HepG2 (cell line): ENCODE results near the gene CALCB. TPM values are rescaled to one million over a fixed set of nuclear protein-coding genes. Genes with fewer than 3 reads are reported as not detected.

Experiments
- ATAC-seq: fragments of 200-7000 bp; cut with Tn5 transposase; 3 replicates; pipeline ENCODE4 v1.9.1; 2020; ENCODE audit warnings: mild to moderate bottlenecking, moderate library complexity
- BruUV-seq: library from RNA; stranded (reverse); fragments of 400-500 nt; replicated peaks from 2 replicates; lab custom pipeline; 2021; lab: Mats Ljungman, UMichigan
- CTCF ChIA-PET: fragments of 300-600 bp; formaldehyde crosslinking; extraction: SDS; loops from one replicate; lab custom pipeline; 2021; ENCODE audit warnings: low total read pairs, inconsistent platforms, low intra/inter-chr PET ratio; lab: Yijun Ruan, JAX
- POLR2A ChIA-PET: fragments of 350-600 bp; sonication (Branson Sonifier 250); formaldehyde crosslinking; loops from one replicate; lab custom pipeline; 2020; ENCODE audit warnings: antibody characterized with exemption, inconsistent platforms; lab: Yijun Ruan, JAX
- DNase-seq: peaks from one replicate; pipeline ENCODE4 v3.0.0-alpha.2; 2015; ENCODE audit warnings: low spot score
- FAIRE-seq: peaks from 3 replicates; lab custom pipeline; 2011; peaks lifted over from hg19 to GRCh38; lab: Jason Lieb, UNC
- H2AFZ ChIP-seq: one replicate; pipeline ENCODE4 v1.6.1; 2011; ENCODE audit warnings: low read length, inconsistent platforms
- H3K27ac ChIP-seq: fragments of 300-600 bp; 3 replicates; pipeline ENCODE4 v1.8.0; 2011; ENCODE audit warnings: mixed run types, mild to moderate bottlenecking, mixed read lengths, low read length, inconsistent platforms; ENCODE audit not compliant: insufficient read depth; ENCODE audit errors: extremely low read length
- H3K27me3 ChIP-seq, 2 experiments: fragments of 200-600 bp in 1 of 2; 2 replicates in 1 of 2; 3 replicates in 1 of 2; pipeline versions ENCODE4 v1.6.0 to v1.8.0; 2011; ENCODE audit warnings: low read length in 2 of 2, mild to moderate bottlenecking in 2 of 2, moderate library complexity in 2 of 2, inconsistent platforms in 1 of 2; ENCODE audit not compliant: insufficient read depth in 2 of 2, control insufficient read depth in 1 of 2
- H3K36me3 ChIP-seq, 2 experiments: fragments of 200-600 bp in 1 of 2; replicated peaks in 1 of 2; 2 replicates in 1 of 2; 3 replicates in 1 of 2; pipeline versions ENCODE4 v1.5.1 to v1.8.0; 2011; ENCODE audit warnings: low read length in 2 of 2, inconsistent platforms in 1 of 2; ENCODE audit not compliant: insufficient read depth in 2 of 2, control insufficient read depth in 1 of 2
- H3K4me1 ChIP-seq: 2 replicates; pipeline ENCODE4 v1.5.1; 2012; ENCODE audit warnings: low read length, inconsistent platforms; ENCODE audit not compliant: insufficient read depth
- H3K4me2 ChIP-seq: 2 replicates; pipeline ENCODE4 v1.6.0; 2011; ENCODE audit warnings: low read depth, low read length, inconsistent platforms
- H3K4me3 ChIP-seq, 3 experiments: fragments of 200-600 bp in 1 of 3; sonication (generic), shearing (Covaris generic) in 1 of 3; replicated peaks in 1 of 3; 2 replicates each; pipeline ENCODE4 v1.5.1; 2011 to 2016; ENCODE audit warnings: low read length in 3 of 3, inconsistent platforms in 2 of 3, low read depth in 2 of 3, mild to moderate bottlenecking in 2 of 3, control low read depth in 1 of 3, mixed read lengths in 1 of 3; ENCODE audit not compliant: insufficient read depth in 1 of 3
- H3K79me2 ChIP-seq: one replicate; pipeline ENCODE4 v1.6.1; 2011; ENCODE audit warnings: low read length, inconsistent platforms; ENCODE audit not compliant: insufficient read depth
- H3K9ac ChIP-seq: 2 replicates; pipeline ENCODE4 v1.6.0; 2011; ENCODE audit warnings: mild to moderate bottlenecking, low read depth, low read length, inconsistent platforms; ENCODE audit not compliant: insufficient read depth
- H3K9me3 ChIP-seq: 2 replicates; pipeline ENCODE4 v1.5.1; 2012; ENCODE audit warnings: mild to moderate bottlenecking, low read length
- H4K20me1 ChIP-seq: 2 replicates; pipeline ENCODE4 v1.6.0; 2011; ENCODE audit warnings: inconsistent platforms, mild to moderate bottlenecking, low read length, moderate library complexity; ENCODE audit not compliant: insufficient read depth
- ARNTL ChIP-seq: sonication (generic); formaldehyde crosslinking; IDR thresholded peaks from 2 replicates; pipeline ENCODE4 v1.4.0; 2020; ENCODE audit warnings: mild to moderate bottlenecking, missing genetic modification reagents
- CREBL2 ChIP-seq: sonication (generic); formaldehyde crosslinking; IDR thresholded peaks from 2 replicates; pipeline ENCODE4 v1.8.1; 2023; ENCODE audit warnings: missing genetic modification reagents, mild to moderate bottlenecking, borderline replicate concordance
- FOXC1 ChIP-seq: sonication (generic); formaldehyde crosslinking; IDR thresholded peaks from 2 replicates; pipeline ENCODE4 v1.8.0; 2022; ENCODE audit warnings: mild to moderate bottlenecking, missing genetic modification reagents, borderline replicate concordance
- HNRNPUL1 ChIP-seq: fragments of 200-400 bp; formaldehyde crosslinking; IDR thresholded peaks from 2 replicates; pipeline ENCODE4 v1.6.1; 2017; ENCODE audit warnings: low read depth, mild to moderate bottlenecking, low read length, moderate library complexity
- IRF9 ChIP-seq: sonication (generic); formaldehyde crosslinking; IDR thresholded peaks from 2 replicates; pipeline ENCODE4 v1.8.0; 2022; ENCODE audit warnings: missing genetic modification reagents, mild to moderate bottlenecking, borderline replicate concordance
- TCF7 ChIP-seq: sonication (generic); IDR thresholded peaks from 2 replicates; pipeline ENCODE4 v1.6.1; 2016; ENCODE audit warnings: antibody characterized with exemption, low read depth
- YY1 ChIP-seq: IDR thresholded peaks from 2 replicates; pipeline ENCODE4 v1.6.1; 2011; ENCODE audit warnings: low read length, low read depth, moderate library complexity, mild to moderate bottlenecking; ENCODE audit not compliant: insufficient read depth, insufficient replicate concordance
- ZBTB25 ChIP-seq: IDR thresholded peaks from 2 replicates; pipeline ENCODE4 v1.6.1; 2018; ENCODE audit warnings: missing genetic modification reagents
- ZBTB46 ChIP-seq: sonication (generic); formaldehyde crosslinking; IDR thresholded peaks from 2 replicates; pipeline ENCODE4 v1.4.0; 2020; ENCODE audit warnings: mild to moderate bottlenecking, missing genetic modification reagents, borderline replicate concordance
- ZMYM2 ChIP-seq: sonication (generic); formaldehyde crosslinking; IDR thresholded peaks from 2 replicates; pipeline ENCODE4 v1.8.0; 2022; ENCODE audit warnings: mild to moderate bottlenecking, missing genetic modification reagents
- ZNF501 ChIP-seq: sonication (generic); formaldehyde crosslinking; IDR thresholded peaks from 2 replicates; pipeline ENCODE4 v1.5.1; 2020; ENCODE audit warnings: mild to moderate bottlenecking, moderate library complexity, missing genetic modification reagents
- ZNF552 ChIP-seq: sonication (generic); formaldehyde crosslinking; IDR thresholded peaks from 2 replicates; pipeline ENCODE4 v1.9.0; 2022; ENCODE audit warnings: missing genetic modification reagents, mild to moderate bottlenecking, borderline replicate concordance
- ZNF781 ChIP-seq: sonication (generic); formaldehyde crosslinking; IDR thresholded peaks from 2 replicates; pipeline ENCODE4 v1.5.1; 2020; ENCODE audit warnings: borderline replicate concordance, mild to moderate bottlenecking, missing genetic modification reagents; ENCODE audit errors: not compliant biosample characterization
- WGBS: methylation state at CpG from one replicate; pipeline ENCODE4 v1.1.6; 2017; ENCODE audit warnings: low lambda C conversion rate; 5-methylcytosine and 5-hydroxymethylcytosine counted together
- in situ Hi-C: cut with HindIII; loops from 2 replicates; pipeline ENCODE4 v1.10.0; 2017; ENCODE audit warnings: low pct_unique_long_range_greater_than_20kb; ENCODE audit not compliant: extremely low pct_ligation_motif_present
- intact Hi-C: fragments of 100-400 bp; cut with micrococcal nuclease; formaldehyde crosslinking; loops from one replicate; pipeline ENCODE4 v1.10.0; 2022; ENCODE audit not compliant: unreplicated experiment
- polyA plus RNA-seq, 8 experiments: library from polyadenylated mRNA; depleted of rRNA in 3 of 8; stranded (reverse) in 7 of 8; unstranded in 1 of 8; fragments of >200 nt; fragmentation: Illumina TruSeq in 4 of 8; extraction: Trizol in 4 of 8; gene quantifications; 2 replicates each; pipeline versions ENCODE4 v1.2.1 to v1.2.3, GENCODE V29; 2011 to 2016; ENCODE audit warnings: low read depth in 4 of 8, missing spikeins in 1 of 8, mixed read lengths in 1 of 8; ENCODE audit not compliant: insufficient read depth in 1 of 8
- total RNA-seq, 5 experiments: library from RNA; depleted of rRNA; stranded (reverse); fragments of >200 nt; fragmentation: Illumina TruSeq; extraction: Trizol; gene quantifications; 2 replicates each; pipeline ENCODE4 v1.2.3, GENCODE V29; 2016; ENCODE audit warnings: low read depth in 1 of 5

Gene CALCB
- total and polyA plus RNA-seq, 2 of the 13 experiments (the other 11 are each of a cell fraction or from before 2014, with no cell fraction given), result not detected

- TF ChIP-seq ZBTB46 (CRISPR knock-in tag), result no peak
- TF ChIP-seq ARNTL, result no peak
- TF ChIP-seq IRF9, result no peak
- no peak for TF ChIP-seq ZMYM2 (CRISPR knock-in tag)
- TF ChIP-seq ZNF501, result no peak
These were observed 1.7 kb upstream of the CALCB start (continued) for GRCh38 chr11:15071556-15072255.

- H3K27me3 ChIP-seq, result peaks cover 5 to 30% of the 10 kb centered on the region in 2 experiments; a peak in 4 of 5 replicates
- in situ Hi-C loops, result no loop called here
- TF ChIP-seq HNRNPUL1, result no peak
- no peak for TF ChIP-seq YY1
- TF ChIP-seq FOXC1 (CRISPR knock-in tag), result no peak
- TF ChIP-seq ZBTB25 (CRISPR knock-in tag), result no peak
- no peak for TF ChIP-seq ZNF552
- no peak for TF ChIP-seq TCF7
- no peak for TF ChIP-seq ZNF781 (CRISPR knock-in tag)
- TF ChIP-seq CREBL2 (CRISPR knock-in tag), result no peak
- H3K27ac ChIP-seq, result no peak overlapping the region
- intact Hi-C loops, result no loop called here
- no peak overlapping the region for H3K4me2 ChIP-seq
- BruUV-seq, result no TSS peak
- H3K36me3 ChIP-seq, result no peaks in the 10 kb centered on the region
- DNase-seq (no peak), ATAC-seq (no peak), FAIRE-seq (no peak)
- no peak overlapping the region for H3K9ac ChIP-seq
- POLR2A ChIA-PET, result no interaction called here
- H3K4me3 ChIP-seq, result no peak overlapping the region
- peaks cover 12% of the 10 kb centered on the region for H3K4me1 ChIP-seq
- no peaks in the 10 kb centered on the region for H3K79me2 ChIP-seq
- WGBS, result 50% methylated on average over 9 of the region's 23 CpGs
- H3K9me3 ChIP-seq, result no peaks in the 10 kb centered on the region
- H4K20me1 ChIP-seq, result no peaks in the 10 kb centered on the region
- CTCF ChIA-PET, result no interaction called here
- no peak overlapping the region for H2AFZ ChIP-seq
These were observed 746 bp upstream of the CALCB start for GRCh38 chr11:15072551-15073143.
